Activated gamma-delta T cell treated with anti-CD3 and anti-CD28 coated beads, Interleukin-2, amount 50 U/mL, for 16 hours (primary cell): ENCODE data around the gene CHRNA9.

ENCODE experiments used
- DNase-seq: peaks from one replicate; pipeline ENCODE4 v3.0.0-alpha.2; 2020; ENCODE audit warnings: low read depth

CHRNA9 gene

GRCh38 chr4:40308528-40309122 is 26.5 kb upstream of the CHRNA9 start:
- DNase-seq, result no peak

DNA sequence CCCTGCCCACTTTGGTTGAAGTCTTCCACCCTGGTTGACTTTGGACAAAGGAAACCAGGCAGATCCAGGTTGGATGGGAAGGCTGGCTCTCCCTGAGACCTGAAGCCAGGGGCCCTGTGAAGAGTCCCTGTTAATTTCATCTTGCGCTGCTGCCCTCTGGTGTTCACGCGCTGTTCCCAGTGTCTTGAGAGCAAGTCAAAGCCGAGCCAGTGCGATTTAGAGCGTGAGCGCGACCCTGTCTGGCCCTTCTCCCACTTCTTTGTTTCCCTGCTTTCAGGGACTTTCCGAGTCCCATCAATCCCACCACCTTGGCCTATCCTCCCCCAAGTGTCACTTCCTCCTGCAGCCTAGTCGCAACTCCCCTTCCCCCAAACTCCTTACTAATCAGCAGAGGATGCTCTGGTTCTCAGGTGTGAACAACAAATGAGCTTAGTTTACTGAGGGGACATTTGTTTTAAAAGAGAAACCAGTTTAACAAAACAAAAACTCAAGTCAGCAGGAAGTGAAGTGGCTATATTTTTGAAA is 25.8 kb upstream of the CHRNA9 start:
- peak; percentile 83 for DNase-seq

GRCh38 chr4:40310225-40310624 is 24.9 kb upstream of the CHRNA9 start:
- no peak for DNase-seq

DNA sequence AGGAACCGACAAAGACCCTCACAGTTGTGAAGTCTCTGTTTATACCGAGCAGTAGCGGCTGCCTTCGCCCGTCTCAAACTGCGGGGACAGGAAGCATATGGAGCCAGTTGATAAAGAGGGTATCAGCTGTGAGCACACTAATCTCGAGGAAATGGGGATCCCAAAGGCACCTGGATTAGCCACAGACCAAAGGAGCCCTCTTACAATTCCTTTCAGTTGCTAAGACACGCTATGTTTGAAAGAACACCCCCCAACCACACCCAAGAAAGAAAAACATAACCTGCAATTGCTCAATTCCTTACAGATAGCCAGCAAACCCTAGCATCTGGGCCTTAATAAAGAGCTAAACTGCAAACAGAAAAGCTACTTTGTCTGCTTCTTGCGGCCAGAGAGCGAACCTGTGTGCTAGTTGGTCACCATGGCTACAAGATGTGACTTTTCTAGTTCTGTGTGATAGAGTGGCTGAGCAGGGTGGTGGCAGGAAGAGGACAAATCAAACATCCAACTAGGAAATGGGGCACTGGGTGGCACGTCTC is 23.3 kb upstream of the CHRNA9 start:
- DNase-seq, result no peak

- no peak for DNase-seq
These were observed 20.2 kb upstream of the CHRNA9 start for GRCh38 chr4:40314951-40315350.

DNA sequence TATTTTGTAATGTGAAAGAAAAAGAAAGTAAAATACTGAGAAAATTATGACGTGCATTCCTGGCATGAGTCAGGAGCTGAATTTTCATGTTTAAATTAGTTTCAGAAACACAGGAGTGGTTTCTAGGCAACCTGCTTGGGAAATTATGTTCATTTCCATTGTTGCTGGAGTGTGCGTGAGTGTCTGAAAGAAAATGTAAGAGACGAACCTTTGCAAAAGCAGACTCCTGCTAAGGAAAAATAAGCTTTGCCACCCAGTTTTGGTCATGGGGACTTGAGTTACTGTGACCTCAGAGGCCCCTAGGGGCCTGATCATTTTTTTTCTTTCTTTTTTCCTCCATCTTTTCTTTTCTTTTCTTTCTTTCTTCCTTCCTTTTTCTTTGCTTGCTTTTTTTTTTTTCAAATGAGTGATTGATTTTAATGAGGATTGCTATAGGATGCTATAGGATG is 18.8 kb upstream of the CHRNA9 start:
- no peak for DNase-seq

GRCh38 chr4:40316782-40317635 is 18.1 kb upstream of the CHRNA9 start:
- DNase-seq, result peak; percentile 37

DNA sequence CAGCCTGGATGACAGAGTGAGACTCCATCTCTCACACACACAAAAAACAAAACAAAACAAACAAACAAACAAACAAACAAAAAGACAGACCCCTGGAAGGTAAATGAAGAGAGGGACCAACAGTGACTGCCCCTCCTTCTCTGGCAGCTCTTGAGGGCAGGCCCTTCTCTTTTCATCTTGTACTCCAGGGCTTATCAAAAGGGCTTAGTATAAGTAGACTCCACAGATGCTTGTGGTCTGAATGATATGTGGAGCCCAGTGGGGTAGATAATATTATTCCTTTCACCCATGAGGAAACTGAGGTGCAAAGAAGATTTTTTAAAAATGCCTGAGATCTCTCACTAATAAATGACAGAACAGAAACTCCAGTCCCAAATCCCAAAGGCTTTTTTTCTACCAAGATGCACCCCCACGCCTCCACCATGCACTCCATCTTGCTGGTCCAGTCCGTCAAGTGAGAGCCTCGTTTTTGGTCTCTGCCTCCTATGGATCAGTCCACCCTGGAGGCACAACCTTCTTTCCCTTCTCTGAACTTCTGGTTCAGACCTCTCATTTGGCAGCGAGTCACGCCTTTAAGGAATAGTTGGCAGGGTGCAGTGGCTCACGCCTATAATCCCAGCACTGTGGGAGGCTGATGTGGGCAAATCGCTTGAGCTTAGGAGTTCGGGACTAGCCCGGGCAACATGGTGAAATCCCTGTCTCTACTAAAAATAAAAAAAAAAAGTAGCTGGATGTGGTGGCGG is 17.0 kb upstream of the CHRNA9 start:
- DNase-seq, result no peak

DNA sequence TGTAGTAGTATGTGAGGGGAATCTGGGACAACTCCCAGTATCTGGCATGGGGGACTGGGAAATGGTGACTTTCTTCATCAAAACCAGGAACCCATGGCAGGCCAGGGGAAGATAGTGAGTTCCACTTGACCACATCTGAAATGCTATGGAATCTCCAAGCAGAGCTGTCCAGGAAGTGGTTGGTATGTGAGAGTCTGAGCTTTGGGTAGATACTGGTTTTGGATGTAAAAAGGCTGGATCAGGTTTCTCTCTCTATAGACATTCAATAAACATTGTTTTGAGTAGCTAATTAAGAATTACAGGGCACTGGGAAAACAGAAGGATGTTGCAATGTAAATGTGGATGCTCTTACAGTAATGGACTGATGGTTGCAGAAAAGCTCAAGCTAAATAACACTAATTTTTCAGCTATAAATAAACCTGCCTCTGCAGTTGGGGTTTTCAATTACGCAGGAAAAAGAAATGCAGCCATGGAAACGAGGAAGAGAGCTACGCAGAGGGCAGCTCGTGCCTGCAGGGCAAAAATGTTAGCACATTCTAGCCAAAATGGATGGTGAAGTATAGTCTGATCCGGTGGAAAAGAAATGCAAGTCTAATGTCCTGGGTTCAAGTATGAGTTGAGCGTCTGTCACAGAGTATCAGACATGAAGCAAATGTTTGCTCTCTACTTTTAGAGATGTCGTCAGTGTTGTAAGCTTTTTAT is 13.4 kb upstream of the CHRNA9 start:
- no peak for DNase-seq

DNA sequence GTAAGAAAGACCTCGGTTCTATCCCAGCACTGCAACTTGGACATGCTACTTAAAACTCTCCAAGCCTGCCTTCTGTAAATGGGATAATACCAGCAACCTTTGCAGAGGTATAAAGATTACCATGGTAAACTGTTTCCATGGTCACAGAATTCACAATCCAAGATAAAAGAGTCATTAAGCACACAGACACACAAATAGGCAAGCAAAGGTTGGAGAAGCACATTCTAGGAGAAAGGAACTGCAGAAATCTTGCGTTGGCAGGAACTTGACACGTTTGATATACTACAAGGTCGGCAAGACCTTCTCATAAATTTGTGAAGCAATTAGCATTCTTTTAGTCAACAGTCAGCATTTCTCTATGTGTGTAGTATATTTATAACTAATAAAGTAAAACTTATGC is 12.3 kb upstream of the CHRNA9 start:
- no peak for DNase-seq

GRCh38 chr4:40323866-40324265 is 11.3 kb upstream of the CHRNA9 start:
- DNase-seq, result no peak

GRCh38 chr4:40325406-40326019 is 9.6 kb upstream of the CHRNA9 start:
- peak; percentile 49 for DNase-seq

DNA sequence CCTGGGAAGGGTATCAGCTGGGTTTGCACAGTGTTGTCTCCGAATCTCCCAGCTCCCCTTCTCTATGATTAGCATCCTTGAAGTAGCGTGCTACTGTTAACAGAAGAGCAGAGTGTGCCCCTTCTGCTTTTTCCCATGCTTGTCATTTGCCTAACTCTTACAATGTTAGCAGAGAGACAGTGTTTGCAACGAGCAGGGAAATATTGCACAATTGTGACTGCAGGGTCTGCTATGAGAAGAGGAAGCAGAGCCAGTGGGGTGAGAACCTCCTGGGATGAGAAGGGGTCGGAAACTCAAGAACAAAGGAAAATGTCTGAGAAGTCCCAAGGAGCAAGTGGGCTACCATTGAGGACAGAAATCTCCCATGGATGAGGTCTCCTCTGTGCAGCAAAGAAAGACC is 7.8 kb upstream of the CHRNA9 start:
- no peak for DNase-seq

- no peak for DNase-seq
These were observed 6.8 kb upstream of the CHRNA9 start for GRCh38 chr4:40328383-40328782.

DNA sequence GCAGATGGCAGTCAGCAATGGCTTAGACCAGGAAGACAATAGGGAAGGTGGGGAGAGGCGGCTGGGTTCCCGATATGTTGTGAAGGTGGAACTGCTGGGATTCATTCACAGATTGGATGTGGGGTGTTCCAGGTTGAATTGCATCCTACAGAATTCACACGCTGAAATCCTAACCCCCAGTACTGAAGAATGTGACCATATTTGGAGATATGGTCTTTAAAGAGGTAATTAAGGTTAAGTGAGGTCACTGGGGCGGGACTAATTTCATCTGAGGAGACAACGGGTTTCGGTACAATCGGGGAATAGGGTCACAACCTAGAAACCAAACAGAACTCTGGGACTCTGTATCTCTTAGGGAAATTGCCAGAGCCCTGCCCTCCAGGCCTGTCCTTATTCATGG is 5.3 kb upstream of the CHRNA9 start:
- no peak for DNase-seq

DNA sequence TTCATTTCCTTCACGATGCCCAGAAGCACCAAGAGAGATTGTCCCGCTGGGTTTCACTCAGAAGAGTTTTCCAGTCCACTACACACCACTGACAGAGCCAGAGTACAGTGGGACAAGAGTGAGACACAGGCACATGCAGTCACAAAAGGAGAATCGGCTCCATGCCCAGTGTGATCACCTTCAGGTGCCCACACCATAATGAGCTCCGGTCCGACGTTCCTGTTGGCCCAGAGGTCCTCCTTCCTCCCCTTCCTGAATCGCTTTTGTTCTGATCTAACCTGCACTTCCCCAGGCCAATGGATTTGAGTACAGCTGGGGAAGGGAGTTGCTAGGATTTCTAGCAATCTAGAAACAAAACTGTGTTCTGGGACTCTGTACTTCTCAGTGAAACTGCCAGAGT is 4.6 kb upstream of the CHRNA9 start:
- DNase-seq, result no peak

- no peak for DNase-seq
These were observed 3.9 kb upstream of the CHRNA9 start for GRCh38 chr4:40331101-40331745.

GRCh38 chr4:40331961-40332360 is 3.2 kb upstream of the CHRNA9 start:
- no peak for DNase-seq

DNA sequence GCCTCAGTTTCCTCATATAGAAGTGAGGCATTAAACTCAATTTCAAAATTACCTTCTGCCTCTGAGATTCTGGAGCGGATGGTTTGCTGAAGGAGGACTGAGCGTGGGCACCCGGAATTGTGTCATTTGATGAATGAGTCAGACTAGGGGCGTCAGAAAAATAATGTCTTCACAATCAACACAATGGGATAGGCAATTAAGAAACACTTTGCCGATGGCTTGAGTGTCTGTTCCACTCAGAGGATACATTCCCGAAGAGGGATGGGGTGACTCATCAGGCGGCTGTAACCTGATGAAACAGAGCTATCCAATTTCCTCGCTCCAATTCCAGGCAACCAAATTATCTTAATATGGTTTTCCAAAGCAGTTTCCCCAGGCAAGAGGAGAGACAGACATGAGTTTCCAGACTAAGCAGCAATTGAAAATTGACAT is 1.2 kb upstream of the CHRNA9 start:
- DNase-seq, result no peak

- no peak for DNase-seq
These were observed 377 bp downstream of the CHRNA9 start for GRCh38 chr4:40335525-40335894.

DNA sequence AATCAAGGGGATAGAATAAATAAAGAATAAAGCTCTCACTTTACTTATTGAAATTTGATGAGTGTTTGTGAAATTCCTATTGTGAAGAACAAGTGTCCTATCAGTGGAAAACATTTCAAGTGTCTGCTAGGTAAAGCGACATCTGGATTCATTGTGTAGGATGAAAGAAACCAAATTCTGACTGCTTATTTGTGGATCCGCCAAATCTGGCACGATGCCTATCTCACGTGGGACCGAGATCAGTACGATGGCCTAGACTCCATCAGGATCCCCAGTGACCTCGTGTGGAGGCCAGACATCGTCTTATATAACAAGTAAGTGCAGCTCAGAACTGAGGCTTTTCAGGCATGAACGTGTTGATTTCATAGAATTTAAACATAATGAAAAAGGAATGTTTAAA is 1.9 kb downstream of the CHRNA9 start:
- no peak for DNase-seq
